PFSK-1 (cell line): ENCODE results near the gene KIF13A.

ENCODE experiments used
- FOXP2 ChIP-seq: optimal IDR thresholded peaks from 2 replicates; pipeline ENCODE3; 2011; ENCODE audit warnings: borderline replicate concordance, control low read depth, inconsistent platforms; ENCODE audit not compliant: insufficient read depth; ENCODE audit errors: extremely low read length, extremely low read depth
- POLR2AphosphoS5 ChIP-seq: IDR thresholded peaks from 2 replicates; pipeline ENCODE4 v1.6.1; 2012; ENCODE audit warnings: low read depth, mild to moderate bottlenecking, control low read depth, low read length, moderate library complexity
- SIN3A ChIP-seq: IDR thresholded peaks from 2 replicates; pipeline ENCODE4 v1.6.1; 2012; ENCODE audit warnings: mild to moderate bottlenecking, low read length, moderate library complexity, borderline replicate concordance; ENCODE audit not compliant: insufficient read depth
- TAF1 ChIP-seq: IDR thresholded peaks from 2 replicates; pipeline ENCODE4 v1.6.1; 2012; ENCODE audit warnings: low read length, control low read depth, borderline replicate concordance; ENCODE audit not compliant: insufficient read depth
- TF ChIP-seq, protein P1 (sequence below), 2 experiments: IDR thresholded peaks; 2 replicates each; pipeline versions ENCODE4 v1.6.1 to v1.8.0; 2011 to 2012; ENCODE audit warnings: low read depth in 2 of 2, low read length in 2 of 2, control low read depth in 1 of 2, inconsistent platforms in 1 of 2, mild to moderate bottlenecking in 1 of 2, moderate library complexity in 1 of 2; ENCODE audit not compliant: insufficient read depth in 1 of 2

KIF13A gene

GRCh38 chr6:17871189-17871519, 116.3 kb downstream of the KIF13A start:
- TF ChIP-seq, protein P1, sequence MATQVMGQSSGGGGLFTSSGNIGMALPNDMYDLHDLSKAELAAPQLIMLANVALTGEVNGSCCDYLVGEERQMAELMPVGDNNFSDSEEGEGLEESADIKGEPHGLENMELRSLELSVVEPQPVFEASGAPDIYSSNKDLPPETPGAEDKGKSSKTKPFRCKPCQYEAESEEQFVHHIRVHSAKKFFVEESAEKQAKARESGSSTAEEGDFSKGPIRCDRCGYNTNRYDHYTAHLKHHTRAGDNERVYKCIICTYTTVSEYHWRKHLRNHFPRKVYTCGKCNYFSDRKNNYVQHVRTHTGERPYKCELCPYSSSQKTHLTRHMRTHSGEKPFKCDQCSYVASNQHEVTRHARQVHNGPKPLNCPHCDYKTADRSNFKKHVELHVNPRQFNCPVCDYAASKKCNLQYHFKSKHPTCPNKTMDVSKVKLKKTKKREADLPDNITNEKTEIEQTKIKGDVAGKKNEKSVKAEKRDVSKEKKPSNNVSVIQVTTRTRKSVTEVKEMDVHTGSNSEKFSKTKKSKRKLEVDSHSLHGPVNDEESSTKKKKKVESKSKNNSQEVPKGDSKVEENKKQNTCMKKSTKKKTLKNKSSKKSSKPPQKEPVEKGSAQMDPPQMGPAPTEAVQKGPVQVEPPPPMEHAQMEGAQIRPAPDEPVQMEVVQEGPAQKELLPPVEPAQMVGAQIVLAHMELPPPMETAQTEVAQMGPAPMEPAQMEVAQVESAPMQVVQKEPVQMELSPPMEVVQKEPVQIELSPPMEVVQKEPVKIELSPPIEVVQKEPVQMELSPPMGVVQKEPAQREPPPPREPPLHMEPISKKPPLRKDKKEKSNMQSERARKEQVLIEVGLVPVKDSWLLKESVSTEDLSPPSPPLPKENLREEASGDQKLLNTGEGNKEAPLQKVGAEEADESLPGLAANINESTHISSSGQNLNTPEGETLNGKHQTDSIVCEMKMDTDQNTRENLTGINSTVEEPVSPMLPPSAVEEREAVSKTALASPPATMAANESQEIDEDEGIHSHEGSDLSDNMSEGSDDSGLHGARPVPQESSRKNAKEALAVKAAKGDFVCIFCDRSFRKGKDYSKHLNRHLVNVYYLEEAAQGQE (IDR thresholded peaks at IDR 0.05; ENCODE audit: insufficient read depth in 1 of 2, low read depth in 2 of 2, low read length in 2 of 2) = no peak
- TF ChIP-seq POLR2AphosphoS5 = no peak
- TF ChIP-seq TAF1 = no peak
- no peak for TF ChIP-seq SIN3A
- no peak for TF ChIP-seq FOXP2

- TF ChIP-seq TAF1 (no peak), POLR2AphosphoS5 (no peak), FOXP2 (no peak), SIN3A (no peak)
- TF ChIP-seq, protein P1 (IDR thresholded peaks at IDR 0.05; ENCODE audit: insufficient read depth in 1 of 2, low read depth in 2 of 2, low read length in 2 of 2) = no peak
Measured at GRCh38 chr6:17870300-17871188, 116.9 kb downstream of the KIF13A start.

DNA sequence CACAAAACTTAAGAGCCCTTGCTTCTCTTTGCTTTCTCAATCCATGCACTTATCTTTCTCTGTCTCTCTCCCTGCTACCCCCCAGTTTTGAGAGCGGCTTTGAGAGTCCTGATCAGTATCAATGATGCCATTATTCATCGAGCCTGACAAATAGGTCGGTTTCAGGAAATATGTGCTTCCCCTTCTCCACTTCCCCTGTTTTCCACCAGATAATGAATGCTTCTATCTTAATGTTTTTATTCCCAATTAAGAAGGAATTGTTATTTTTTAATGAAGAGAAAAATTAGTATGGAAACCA, 117.7 kb downstream of the KIF13A start:
- TF ChIP-seq FOXP2 = no peak
- no peak for TF ChIP-seq POLR2AphosphoS5
- TF ChIP-seq, protein P1 (IDR thresholded peaks at IDR 0.05; ENCODE audit: insufficient read depth in 1 of 2, low read depth in 2 of 2, low read length in 2 of 2) = no peak
- no peak for TF ChIP-seq TAF1
- TF ChIP-seq SIN3A = no peak

DNA sequence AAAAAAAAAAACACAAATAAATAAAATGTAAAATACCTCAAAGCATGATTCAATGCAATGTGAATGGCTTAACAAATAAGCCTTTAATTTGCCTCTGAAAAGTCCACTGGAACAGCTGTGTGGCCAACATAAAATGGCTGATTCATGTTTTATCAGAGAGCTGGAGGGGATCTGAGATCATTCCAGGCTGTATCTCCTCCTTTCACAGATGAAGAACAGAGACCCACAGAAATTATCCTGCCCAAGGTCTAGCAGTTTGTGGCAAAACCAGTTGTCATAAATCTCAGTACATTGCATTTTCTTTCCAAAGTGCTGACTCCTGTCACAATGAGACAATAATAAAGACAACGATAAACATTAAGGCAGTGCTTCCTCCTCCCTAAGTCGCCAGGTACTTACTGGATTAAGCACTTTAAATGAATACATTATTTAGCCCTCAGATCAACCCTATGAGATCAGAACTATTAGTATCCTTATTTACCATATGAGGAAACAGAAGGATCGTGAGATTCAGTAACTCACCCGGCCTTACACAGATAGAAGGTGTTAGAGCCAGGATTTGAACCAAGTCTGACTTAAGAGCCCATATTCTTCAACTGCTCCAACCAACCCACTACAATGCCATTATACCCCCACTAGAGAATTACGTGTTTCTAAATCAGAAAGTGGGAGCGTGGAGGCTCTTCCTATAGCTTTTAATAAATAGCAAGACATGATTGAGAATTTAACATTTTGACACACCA, 118.3 kb downstream of the KIF13A start:
- TF ChIP-seq FOXP2 = no peak
- TF ChIP-seq, protein P1 (IDR thresholded peaks at IDR 0.05; ENCODE audit: insufficient read depth in 1 of 2, low read depth in 2 of 2, low read length in 2 of 2) = no peak
- no peak for TF ChIP-seq TAF1
- TF ChIP-seq SIN3A = no peak
- TF ChIP-seq POLR2AphosphoS5 = no peak
